Spleen (tissue), 11 donors: Measurements from ENCODE around the gene NF2. TPM values are rescaled to one million over a fixed set of nuclear protein-coding genes. Genes with fewer than 3 reads are reported as not detected.
"Not testable (repeated sequence)": the region's sequence is repeated elsewhere in the genome, so short reads cannot be mapped to it uniquely, and the experiment has no call there.

ENCODE experiments used
- DNase-seq: peaks from one replicate; pipeline ENCODE4 v3.0.0-alpha.2; 2020
- H3K27ac ChIP-seq, 8 donors: fragments of 200-600 bp; sonication (generic) in 7 of 8; 1 replicate in 4 of 8; 2 replicates in 4 of 8; pipeline versions ENCODE4 v1.5.0 to v1.8.0; 2016 to 2021; ENCODE audit warnings: inconsistent platforms in 4 of 8, mild to moderate bottlenecking in 4 of 8, moderate library complexity in 1 of 8
- H3K27me3 ChIP-seq, 7 donors: fragments of 200-600 bp; sonication (generic) in 6 of 7; replicated peaks in 1 of 7; 1 replicate in 4 of 7; 2 replicates in 3 of 7; pipeline versions ENCODE4 v1.5.0 to v1.8.0; 2016 to 2021; ENCODE audit warnings: inconsistent platforms in 3 of 7, mild to moderate bottlenecking in 1 of 7
- H3K36me3 ChIP-seq, 6 donors: fragments of 200-600 bp; sonication (generic) in 5 of 6; 1 replicate in 4 of 6; 2 replicates in 2 of 6; pipeline versions ENCODE4 v1.5.0 to v1.8.0; 2016 to 2021; ENCODE audit warnings: inconsistent platforms in 2 of 6
- H3K4me1 ChIP-seq, 6 donors: fragments of 200-600 bp; sonication (generic) in 5 of 6; 1 replicate in 3 of 6; 2 replicates in 3 of 6; pipeline versions ENCODE4 v1.5.0 to v1.8.0; 2016 to 2021; ENCODE audit warnings: inconsistent platforms in 3 of 6
- H3K4me3 ChIP-seq, 8 donors: fragments of 200-600 bp; sonication (generic) in 7 of 8; 1 replicate in 4 of 8; 2 replicates in 4 of 8; pipeline versions ENCODE4 v1.5.0 to v1.8.0; 2016 to 2021; ENCODE audit warnings: inconsistent platforms in 4 of 8, mild to moderate bottlenecking in 4 of 8, moderate library complexity in 2 of 8
- H3K9me3 ChIP-seq, 8 donors: fragments of 200-600 bp; sonication (generic) in 7 of 8; 1 replicate in 4 of 8; 2 replicates in 4 of 8; pipeline versions ENCODE4 v1.5.0 to v1.8.0; 2016 to 2021; ENCODE audit warnings: inconsistent platforms in 4 of 8
- CTCF ChIP-seq, 11 experiments: fragments of 200-600 bp in 7 of 11; fragments of 450-650 bp in 4 of 11; sonication (generic) in 4 of 11; IDR thresholded peaks in 8 of 11; conservative IDR thresholded peaks in 3 of 11; 1 replicate in 7 of 11; 2 replicates in 4 of 11; pipeline versions ENCODE4 v1.4.0 to v1.8.0; 2016 to 2021; ENCODE audit warnings: antibody characterized with exemption in 11 of 11, inconsistent platforms in 4 of 11, mild to moderate bottlenecking in 1 of 11
- POLR2A ChIP-seq, 3 donors: fragments of 450-650 bp; IDR thresholded peaks; one replicate each; pipeline ENCODE4 v1.5.1; 2017; ENCODE audit warnings: antibody characterized with exemption in 3 of 3, mild to moderate bottlenecking in 1 of 3
- POLR2AphosphoS5 ChIP-seq, 3 donors: sonication (generic); formaldehyde crosslinking; IDR thresholded peaks; one replicate each; pipeline ENCODE4 v1.5.1; 2017; ENCODE audit warnings: antibody characterized with exemption in 3 of 3
- WGBS, 5 donors: extraction: QIAGEN DNeasy Blood & Tissue Kit in 3 of 5; methylation state at CpG; one replicate each; pipeline versions ENCODE4 v1.1.5 to v1.1.7; 2013 to 2018; 5-methylcytosine and 5-hydroxymethylcytosine counted together
- intact Hi-C: fragments of 100-400 bp; cut with DNase I; formaldehyde crosslinking; loops from one replicate; pipeline ENCODE4 v1.15.0; 2023; ENCODE audit warnings: low total_unique reads
- polyA plus RNA-seq, 3 donors: library from polyadenylated mRNA; stranded (reverse); fragments of 200-250 nt; gene quantifications; one replicate each; pipeline ENCODE4 v1.2.1, GENCODE V29; 2013
- total RNA-seq, 7 donors: library from RNA; depleted of rRNA in 3 of 7; stranded (reverse); fragments of >200 nt in 3 of 7; fragmentation: NEBNext Ultra II Directional in 4 of 7; extraction: Animal tissue kit (Norgen Biotek cat#: 25700) in 4 of 7; gene quantifications; one replicate each; pipeline versions ENCODE4 v1.1.0 to v1.2.1, GENCODE V29; 2016 to 2021
- donor health status: healthy with polysubstance abuse.
- donor health status: DM: no; HTN: no; CAD: no; lungs with moderate emphysema.
- donor health status: DM: no; HTN: no; CAD: no.
- donor health status: Bipolar disorder and iron deficiency.
- donor health status: healthy.
- donor health status: DM: no; HTN: no; CAD: no.
- donor health status: DM: yes; HTN: yes; CAD: no.

NF2 gene
- total and polyA plus RNA-seq, 10 donors, result 3.9 to 42.9 (median 31.4) TPM

GRCh38 chr22:29580200-29580810 lies 23.1 kb upstream of the NF2 start:
- Histone ChIP-seq H3K9me3 (no peaks in the 10 kb centered on the region), H3K27ac (peak overlapping the region; percentile 63 to 85 (median 74)), H3K36me3 (no peaks in the 10 kb centered on the region), H3K4me3 (peak overlapping the region; percentile 63 to 94 (median 78)), H3K4me1 (peaks cover 0 to 22% (median 11%) of the 10 kb centered on the region in 6 donors), H3K27me3 (no peaks in the 10 kb centered on the region)
- WGBS, 5 donors, result 33 to 41% (median 38%) methylated on average over 7 to 8 of the region's 8 CpGs
- TF ChIP-seq CTCF (IDR thresholded peaks at IDR 0.05 in 8 of 11, conservative IDR thresholded peaks at IDR 0.05 in 3 of 11) (no peak), POLR2A (IDR thresholded peaks at IDR 0.05) (no peak), POLR2AphosphoS5 (IDR thresholded peaks at IDR 0.05) (no peak)
- intact Hi-C loops, result no loop called here
- peak; percentile 74 for DNase-seq

- H3K27ac ChIP-seq, result peak overlapping the region in 5 of 8 donors; percentile 68 to 85 (median 76)
- H3K4me3 ChIP-seq, result peak overlapping the region in 4 of 8 donors; percentile 77 to 94 (median 80)
Measured at GRCh38 chr22:29581799-29582198, 21.6 kb upstream of the NF2 start.

GRCh38 chr22:29584975-29585374 lies 18.5 kb upstream of the NF2 start:
- no peak for DNase-seq
- Histone ChIP-seq H3K36me3 (no peaks in the 10 kb centered on the region), H3K9me3 (no peaks in the 10 kb centered on the region), H3K27me3 (no peaks in the 10 kb centered on the region), H3K4me1 (peaks cover 0 to 19% (median 11%) of the 10 kb centered on the region in 6 donors), H3K27ac (no peak overlapping the region), H3K4me3 (no peak overlapping the region)
- intact Hi-C loops, result no loop called here
- TF ChIP-seq POLR2AphosphoS5 (IDR thresholded peaks at IDR 0.05) (no peak), POLR2A (IDR thresholded peaks at IDR 0.05) (no peak), CTCF (IDR thresholded peaks at IDR 0.05 in 8 of 11, conservative IDR thresholded peaks at IDR 0.05 in 3 of 11) (no peak)
- 73 to 95% (median 91%) methylated on average over 4 to 5 of the region's 5 CpGs for WGBS, 5 donors

More at GRCh38 chr22:29581799-29582198, 21.6 kb upstream of the NF2 start:
- Histone ChIP-seq H3K36me3 (no peaks in the 10 kb centered on the region), H3K4me1 (peaks cover 0 to 22% (median 11%) of the 10 kb centered on the region in 6 donors), H3K27me3 (no peaks in the 10 kb centered on the region), H3K9me3 (no peaks in the 10 kb centered on the region)
- no peak for DNase-seq
- intact Hi-C loops, result no loop called here
- no peak for TF ChIP-seq POLR2AphosphoS5 (IDR thresholded peaks at IDR 0.05)
- TF ChIP-seq POLR2A (IDR thresholded peaks at IDR 0.05), result no peak
- TF ChIP-seq CTCF (IDR thresholded peaks at IDR 0.05 in 8 of 11, conservative IDR thresholded peaks at IDR 0.05 in 3 of 11), result no peak
- 89 to 94% (median 93%) methylated on average over 12 of the region's 12 CpGs for WGBS, 5 donors

GRCh38 chr22:29586193-29586705 lies 17.2 kb upstream of the NF2 start:
- H3K4me3 ChIP-seq, H3K27me3 ChIP-seq, intact Hi-C loops, H3K27ac ChIP-seq, DNase-seq, H3K9me3 ChIP-seq, H3K36me3 ChIP-seq: not testable (repeated sequence)
- peaks cover 0 to 14% (median 2%) of the 10 kb centered on the region in 6 donors for H3K4me1 ChIP-seq
- 81 to 93% (median 93%) methylated on average over 4 of the region's 4 CpGs for WGBS, 5 donors
